Activated T-helper 1 cell treated with anti-CD3 and anti-CD28 coated beads, Interleukin-2, amount 50 U/mL, for 16 hours (primary cell): Measurements from ENCODE around the gene RELA.
"Not testable (repeated sequence)": the region's sequence is repeated elsewhere in the genome, so short reads cannot be mapped to it uniquely, and the experiment has no call there.

Experiments
- DNase-seq, 2 donors: peaks; one replicate each; pipeline ENCODE4 v3.0.0-alpha.2; 2020; ENCODE audit warnings: low read depth in 1 of 2, low spot score in 1 of 2

Gene RELA

DNA sequence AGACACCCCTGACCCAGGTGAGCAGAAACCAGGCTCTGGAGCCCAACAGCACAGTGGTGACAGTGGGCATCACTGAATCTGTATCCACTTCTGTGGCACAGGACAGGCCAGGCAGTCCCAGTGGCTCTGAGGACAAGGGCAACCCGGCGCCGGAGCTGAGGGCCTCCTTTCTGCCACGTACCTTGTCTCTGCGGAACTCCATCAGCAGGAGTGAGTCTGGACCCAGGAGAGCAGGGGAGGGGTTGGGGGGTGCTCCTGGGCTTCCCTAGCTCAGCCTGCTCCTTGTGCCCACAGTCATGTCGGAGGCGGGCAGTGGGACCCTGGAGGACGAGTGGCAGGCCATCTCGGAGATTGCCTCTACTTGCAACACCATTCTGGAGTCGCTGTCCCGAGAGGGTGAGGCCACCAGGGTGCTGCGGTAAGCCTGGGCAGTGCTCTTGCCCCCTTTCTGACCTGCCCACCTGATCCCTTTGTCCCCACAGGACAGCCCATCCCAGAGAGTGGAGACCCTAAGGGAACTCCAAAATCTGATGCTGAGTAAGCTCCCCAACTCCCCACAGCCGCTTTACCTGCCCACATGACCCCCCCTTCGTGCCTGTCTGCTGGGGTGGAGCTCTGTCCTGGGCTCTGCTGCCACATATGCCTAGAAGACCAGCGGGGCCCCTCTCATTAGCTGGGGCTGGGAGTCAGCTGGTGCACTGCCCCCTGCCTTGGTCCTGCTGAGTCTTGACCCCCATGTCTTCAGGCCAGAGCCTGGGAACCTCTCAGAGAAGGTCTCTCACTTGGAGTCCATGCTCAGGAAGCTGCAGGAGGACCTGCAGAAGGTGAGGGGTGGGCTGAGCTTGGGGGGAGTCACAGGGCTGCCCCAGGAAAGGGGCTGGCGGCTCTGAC, 12.8 kb downstream of the RELA start:
- no peak for DNase-seq

DNA sequence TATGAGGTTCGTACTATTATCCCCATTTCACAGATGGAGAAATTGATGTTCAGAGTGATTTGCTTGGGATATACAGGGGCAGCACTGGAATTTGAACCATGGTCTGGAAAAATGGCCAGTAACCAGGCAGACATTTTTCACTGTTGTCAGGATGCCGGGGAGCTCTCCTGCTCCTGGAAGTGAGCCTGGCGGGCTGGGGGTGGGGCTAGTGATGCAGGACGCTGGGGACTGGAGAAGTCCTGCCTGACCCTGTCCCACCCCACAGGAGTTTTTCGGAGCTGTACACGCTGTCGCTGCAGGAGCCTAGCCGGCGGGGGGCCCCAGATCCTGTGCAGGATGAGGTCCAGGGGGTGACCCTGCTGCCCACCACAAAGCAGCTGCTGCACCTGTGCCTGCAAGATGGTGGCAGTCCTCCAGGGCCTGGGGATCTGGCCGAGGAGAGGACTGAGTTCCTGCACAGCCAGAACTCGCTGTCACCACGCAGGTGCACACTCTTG, 13.7 kb downstream of the RELA start:
- no peak for DNase-seq

GRCh38 chr11:65646958-65647701, 15.6 kb downstream of the RELA start:
- no peak for DNase-seq

- no peak for DNase-seq
These were observed 16.3 kb downstream of the RELA start for GRCh38 chr11:65646288-65646957.

DNA sequence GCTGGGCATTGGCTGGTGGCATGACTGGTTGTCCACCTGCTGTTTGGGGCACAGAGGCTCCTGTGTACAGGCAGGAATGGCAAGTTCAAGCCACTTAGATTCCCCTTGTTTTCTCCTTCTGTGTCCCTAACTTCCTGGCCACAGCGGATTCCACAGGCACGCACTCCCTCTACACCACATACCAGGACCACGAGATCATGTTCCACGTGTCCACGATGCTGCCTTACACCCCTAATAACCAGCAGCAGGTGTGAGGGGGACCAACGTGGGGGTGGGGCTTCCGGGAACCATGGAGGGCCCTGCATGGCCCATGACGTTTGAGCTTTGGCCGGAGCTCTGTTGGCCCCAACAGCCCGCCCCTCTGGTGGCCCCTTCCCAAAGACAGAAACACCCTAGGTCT, 17.0 kb downstream of the RELA start:
- DNase-seq, result no peak

DNA sequence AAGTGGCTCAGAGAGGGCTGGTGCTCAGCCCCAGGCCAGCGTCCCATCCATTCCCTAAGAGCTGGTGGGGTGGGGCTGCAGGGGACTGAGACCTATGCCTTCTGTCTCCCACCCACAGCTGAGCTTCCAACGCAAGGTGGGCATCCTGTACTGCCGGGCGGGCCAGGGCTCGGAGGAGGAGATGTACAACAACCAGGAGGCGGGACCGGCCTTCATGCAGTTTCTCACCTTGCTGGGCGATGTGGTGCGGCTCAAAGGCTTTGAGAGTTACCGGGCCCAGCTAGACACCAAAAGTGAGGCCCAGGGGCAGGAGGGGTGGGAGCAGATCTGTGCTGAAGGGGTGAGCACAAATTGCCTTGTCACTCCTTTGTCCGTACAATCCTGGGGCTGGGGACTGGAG, 17.9 kb downstream of the RELA start:
- DNase-seq, result no peak

- DNase-seq, result no peak
These were observed 18.7 kb downstream of the RELA start for GRCh38 chr11:65643971-65644370.

DNA sequence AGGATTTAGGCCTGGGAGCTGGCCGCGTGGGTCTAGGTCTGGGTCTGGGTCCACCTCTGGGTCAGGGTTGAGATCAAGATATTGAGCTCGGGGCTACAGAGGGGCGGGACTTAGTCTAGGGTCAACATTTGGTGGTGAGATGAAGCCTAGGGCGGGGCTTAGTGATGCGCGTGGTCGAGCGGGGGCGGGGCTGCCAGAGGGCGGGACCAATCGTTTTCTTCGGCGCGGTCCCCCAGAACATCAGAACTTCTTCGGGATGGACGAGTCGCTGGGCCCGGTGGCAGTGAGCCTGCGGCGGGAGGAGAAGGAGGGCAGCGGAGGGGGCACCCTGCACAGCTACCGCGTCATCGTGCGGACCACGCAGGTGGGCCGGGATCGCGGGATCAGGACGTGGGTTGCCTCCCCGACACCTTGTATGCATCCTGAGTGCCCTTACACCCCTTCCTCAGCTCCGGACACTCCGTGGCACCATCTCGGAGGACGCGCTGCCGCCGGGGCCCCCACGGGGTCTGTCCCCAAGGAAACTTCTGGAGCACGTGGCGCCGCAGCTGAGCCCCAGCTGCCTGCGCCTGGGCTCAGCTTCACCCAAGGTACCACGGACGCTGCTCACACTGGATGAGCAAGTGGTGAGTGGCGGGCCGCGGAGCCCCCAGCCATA, 20.6 kb downstream of the RELA start:
- DNase-seq, result no peak

DNA sequence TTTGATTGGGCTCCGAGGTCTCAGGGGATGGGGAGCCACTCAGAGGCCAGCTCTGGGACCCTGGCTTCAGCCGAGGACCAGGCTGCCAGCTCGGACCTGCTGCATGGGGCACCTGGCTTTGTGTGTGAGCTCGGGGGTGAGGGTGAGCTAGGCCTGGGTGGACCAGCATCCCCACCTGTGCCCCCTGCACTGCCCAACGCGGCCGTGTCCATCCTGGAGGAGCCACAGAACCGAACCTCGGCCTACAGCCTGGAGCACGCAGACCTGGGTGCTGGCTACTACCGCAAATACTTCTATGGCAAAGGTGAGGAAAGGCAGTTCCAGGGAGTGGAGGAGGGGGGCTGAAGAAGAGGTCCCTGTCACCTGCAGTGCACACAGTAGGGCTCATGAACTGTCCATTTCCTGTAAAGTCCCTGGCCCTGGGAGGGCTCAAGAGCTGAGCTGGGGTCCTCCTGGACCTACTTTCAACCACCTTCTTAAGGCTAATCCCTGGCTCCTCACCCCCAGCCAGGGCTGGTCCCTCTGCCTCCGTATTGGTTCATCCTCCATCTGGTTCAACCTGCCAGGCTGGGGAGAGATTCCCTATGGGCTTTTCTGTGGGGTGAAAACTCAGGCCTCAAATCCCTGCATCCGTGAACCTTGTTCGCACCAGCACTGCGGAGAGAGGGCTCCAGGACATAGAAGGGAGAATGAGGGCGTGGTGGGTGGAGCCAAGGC, 21.3 kb downstream of the RELA start:
- DNase-seq, result no peak

DNA sequence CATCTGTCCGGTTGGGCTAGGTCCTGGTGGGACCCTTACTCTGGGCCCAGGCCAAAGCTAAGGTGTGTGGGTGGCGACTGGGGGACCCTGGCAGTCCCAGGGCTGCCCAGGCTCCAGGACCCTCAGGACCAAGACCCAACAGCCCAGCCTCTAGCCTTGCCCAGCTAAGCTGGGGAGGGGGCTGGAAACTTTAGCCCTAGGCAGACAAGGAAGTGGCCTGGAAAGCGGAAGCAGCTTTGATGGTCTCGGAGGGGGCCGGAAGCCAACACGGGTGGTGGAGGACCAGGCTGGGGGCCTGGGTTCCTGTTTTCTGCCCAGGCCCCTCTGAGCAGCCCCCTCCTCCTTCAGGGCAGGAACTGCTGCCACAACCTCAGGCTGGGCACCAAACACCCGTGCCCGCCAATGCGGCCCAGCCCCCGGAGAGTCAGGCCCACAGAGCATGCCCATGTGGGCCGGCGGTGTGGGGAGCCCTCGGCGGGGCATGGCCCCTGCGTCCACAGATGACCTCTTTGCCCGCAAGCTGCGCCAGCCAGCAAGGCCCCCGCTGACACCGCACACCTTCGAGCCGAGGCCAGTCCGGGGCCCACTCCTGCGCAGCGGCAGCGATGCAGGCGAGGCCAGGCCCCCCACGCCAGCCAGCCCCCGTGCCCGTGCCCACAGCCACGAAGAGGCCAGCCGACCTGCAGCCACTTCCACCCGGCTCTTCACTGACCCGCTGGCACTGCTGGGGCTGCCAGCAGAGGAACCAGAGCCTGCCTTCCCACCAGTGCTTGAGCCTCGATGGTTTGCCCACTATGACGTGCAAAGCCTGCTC, 22.0 kb downstream of the RELA start:
- no peak for DNase-seq

- peak; percentile 44 to 49 for DNase-seq
These were observed 22.9 kb downstream of the RELA start for GRCh38 chr11:65639623-65640482.

- DNase-seq, result not testable (repeated sequence)
These were observed 23.5 kb downstream of the RELA start for GRCh38 chr11:65639228-65639597.

- peak; percentile 47 to 59 for DNase-seq
These were observed 24.8 kb downstream of the RELA start, which contains the start of gene SIPA1 for GRCh38 chr11:65637794-65638419. TSS of gene SIPA1 (plus strand) at chr11:65638101. CDS start at chr11:65640922, 2,821 bp downstream.

DNA sequence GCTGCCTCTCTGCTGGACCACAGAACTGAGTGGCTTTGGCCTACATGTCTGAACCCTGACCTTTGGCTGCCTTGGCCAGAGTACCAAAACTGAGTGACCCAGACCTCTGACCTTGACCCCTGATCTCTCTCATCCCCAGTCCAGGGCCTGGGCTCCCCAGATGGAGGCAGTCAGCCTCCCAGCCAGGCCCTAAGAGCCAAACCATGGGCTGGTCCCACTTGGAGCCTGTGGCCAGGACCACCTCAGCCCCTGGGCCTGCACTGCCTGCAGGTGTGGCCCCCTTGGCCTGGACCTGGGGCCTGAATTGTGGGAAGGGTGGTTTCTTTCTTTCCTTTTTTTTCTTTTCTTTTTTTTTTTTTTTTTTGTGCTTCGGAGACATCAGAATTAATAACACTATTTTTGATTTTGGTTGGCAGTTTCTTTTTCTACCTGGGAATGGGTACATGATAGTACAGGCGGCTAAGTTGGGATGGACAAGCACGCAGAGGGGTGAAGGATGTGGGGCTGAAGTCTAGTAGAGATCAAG, 25.6 kb downstream of the RELA start:
- DNase-seq, result no peak

GRCh38 chr11:65636108-65637031, 26.3 kb downstream of the RELA start:
- no peak for DNase-seq

DNA sequence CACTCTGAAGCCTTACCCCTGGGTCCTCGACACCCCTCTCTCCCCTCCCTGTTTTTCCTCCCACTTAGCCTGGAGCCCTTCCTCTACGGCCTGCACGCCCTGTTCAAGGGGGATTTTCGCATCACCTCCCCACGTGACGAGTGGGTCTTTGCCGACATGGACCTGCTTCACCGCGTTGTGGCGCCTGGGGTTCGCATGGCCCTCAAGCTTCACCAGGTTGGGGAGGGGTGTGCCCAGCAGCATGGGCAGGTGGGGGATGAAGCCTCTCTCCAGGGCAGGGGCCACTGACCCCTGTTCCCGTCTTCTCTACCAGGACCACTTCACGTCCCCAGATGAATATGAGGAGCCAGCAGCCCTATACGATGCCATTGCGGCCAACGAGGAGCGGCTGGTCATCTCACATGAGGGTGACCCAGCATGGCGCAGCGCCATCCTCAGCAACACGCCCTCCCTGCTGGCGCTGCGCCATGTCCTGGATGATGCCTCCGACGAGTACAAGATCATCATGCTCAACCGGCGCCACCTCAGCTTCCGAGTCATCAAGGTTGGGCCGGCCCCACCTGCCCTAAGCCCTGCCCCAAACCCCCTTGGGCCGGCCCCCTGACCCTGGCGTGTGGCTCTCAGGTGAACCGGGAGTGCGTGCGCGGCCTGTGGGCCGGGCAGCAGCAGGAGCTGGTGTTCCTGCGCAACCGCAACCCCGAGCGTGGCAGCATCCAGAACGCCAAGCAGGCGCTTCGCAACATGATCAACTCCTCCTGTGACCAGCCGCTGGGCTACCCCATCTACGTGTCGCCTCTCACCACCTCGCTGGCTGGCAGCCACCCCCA, 27.6 kb downstream of the RELA start:
- DNase-seq, result no peak
